Mesenchymal stem cell (in vitro differentiated cells and primary cell): ENCODE measurements around the gene TTLL9.

Experiments used
- DNase-seq: peaks from one replicate; pipeline ENCODE4 v3.0.0-alpha.2; 2013
- H2AFZ ChIP-seq: one replicate; pipeline ENCODE4 v1.6.1; 2013; ENCODE audit warnings: low read depth, mild to moderate bottlenecking, control low read depth, inconsistent platforms, low read length, moderate library complexity
- H2AK5ac ChIP-seq: 2 replicates; pipeline ENCODE4 v1.6.1; 2013; ENCODE audit warnings: low read length, moderate library complexity, mild to moderate bottlenecking, inconsistent platforms; ENCODE audit not compliant: severe bottlenecking
- H2BK120ac ChIP-seq: one replicate; pipeline ENCODE4 v1.6.1; 2013; ENCODE audit warnings: low read depth, mild to moderate bottlenecking, inconsistent platforms, low read length, moderate library complexity
- H2BK12ac ChIP-seq, 2 experiments: one replicate each; pipeline ENCODE4 v1.6.1; 2013; ENCODE audit warnings: inconsistent platforms in 2 of 2, low read length in 2 of 2, mild to moderate bottlenecking in 2 of 2, moderate library complexity in 2 of 2, control low read depth in 1 of 2
- H2BK15ac ChIP-seq: one replicate; pipeline ENCODE4 v1.6.1; 2013; ENCODE audit warnings: mild to moderate bottlenecking, low read depth, inconsistent platforms; ENCODE audit not compliant: poor library complexity, severe bottlenecking
- H2BK5ac ChIP-seq: 2 replicates; pipeline ENCODE4 v1.6.1; 2013; ENCODE audit warnings: low read depth, mild to moderate bottlenecking, low read length, control low read depth, inconsistent platforms; ENCODE audit not compliant: poor library complexity, severe bottlenecking
- H3K14ac ChIP-seq, 2 experiments: one replicate each; pipeline ENCODE4 v1.6.1; 2013; ENCODE audit warnings: inconsistent platforms in 2 of 2, low read length in 2 of 2, control low read depth in 1 of 2, mild to moderate bottlenecking in 1 of 2, moderate library complexity in 1 of 2
- H3K18ac ChIP-seq, 2 experiments: one replicate each; pipeline ENCODE4 v1.6.1; 2013; ENCODE audit warnings: inconsistent platforms in 2 of 2, low read length in 2 of 2, control low read depth in 1 of 2, low read depth in 1 of 2, mild to moderate bottlenecking in 1 of 2
- H3K23ac ChIP-seq, 2 experiments: one replicate each; pipeline ENCODE4 v1.6.1; 2013; ENCODE audit warnings: inconsistent platforms in 2 of 2, low read length in 2 of 2, mild to moderate bottlenecking in 2 of 2, moderate library complexity in 2 of 2, control low read depth in 1 of 2
- H3K27ac ChIP-seq: 2 replicates; pipeline ENCODE4 v1.5.1; 2013; ENCODE audit warnings: mild to moderate bottlenecking, moderate library complexity, low read length, control low read depth, inconsistent platforms; ENCODE audit not compliant: poor library complexity, severe bottlenecking
- H3K27me3 ChIP-seq, 2 experiments: 2 replicates each; pipeline versions ENCODE4 v1.6.1 to v1.7.0; 2013; ENCODE audit warnings: low read length in 2 of 2, mild to moderate bottlenecking in 2 of 2, moderate library complexity in 2 of 2, control low read depth in 1 of 2, inconsistent platforms in 1 of 2; ENCODE audit not compliant: control insufficient read depth in 1 of 2, insufficient read depth in 1 of 2
- H3K36me3 ChIP-seq, 2 experiments: 2 replicates each; pipeline versions ENCODE4 v1.6.1 to v1.7.0; 2013; ENCODE audit warnings: low read length in 2 of 2, control low read depth in 1 of 2, inconsistent platforms in 1 of 2, low read depth in 1 of 2, mild to moderate bottlenecking in 1 of 2; ENCODE audit not compliant: insufficient read depth in 2 of 2, control insufficient read depth in 1 of 2
- H3K4ac ChIP-seq, 2 experiments: one replicate each; pipeline ENCODE4 v1.6.1; 2013; ENCODE audit warnings: inconsistent platforms in 2 of 2, low read length in 2 of 2, mild to moderate bottlenecking in 2 of 2, moderate library complexity in 2 of 2, control low read depth in 1 of 2, low read depth in 1 of 2
- H3K4me1 ChIP-seq: 2 replicates; pipeline ENCODE4 v1.6.1; 2013; ENCODE audit warnings: low read depth, low read length, control low read depth; ENCODE audit not compliant: control insufficient read depth, insufficient read depth
- H3K4me2 ChIP-seq: 2 replicates; pipeline ENCODE4 v1.6.1; 2013; ENCODE audit warnings: low read length, mild to moderate bottlenecking, inconsistent platforms; ENCODE audit not compliant: poor library complexity, severe bottlenecking
- H3K4me3 ChIP-seq, 2 experiments: 2 replicates each; pipeline versions ENCODE4 v1.5.1 to v1.7.0; 2013; ENCODE audit warnings: low read length in 2 of 2, mild to moderate bottlenecking in 2 of 2, control low read depth in 1 of 2, low read depth in 1 of 2; ENCODE audit not compliant: insufficient read depth in 1 of 2
- H3K79me1 ChIP-seq: replicated peaks from 2 replicates; pipeline ENCODE4 v1.6.1; 2013; ENCODE audit warnings: mild to moderate bottlenecking, control low read depth, low read length, inconsistent platforms; ENCODE audit not compliant: poor library complexity, severe bottlenecking
- H3K9ac ChIP-seq: 2 replicates; pipeline ENCODE4 v1.7.0; 2013; ENCODE audit warnings: mild to moderate bottlenecking, low read length, moderate library complexity
- H3K9me3 ChIP-seq: 2 replicates; pipeline ENCODE4 v1.7.0; 2013; ENCODE audit warnings: mild to moderate bottlenecking, low read length; ENCODE audit not compliant: control insufficient read depth
- H4K8ac ChIP-seq: one replicate; pipeline ENCODE4 v1.6.1; 2013; ENCODE audit warnings: inconsistent platforms, mild to moderate bottlenecking, low read length, moderate library complexity
- H4K91ac ChIP-seq: one replicate; pipeline ENCODE4 v1.6.1; 2013; ENCODE audit warnings: mild to moderate bottlenecking, low read length, inconsistent platforms
- WGBS: methylation state at CpG from one replicate; pipeline ENCODE4 v1.1.7; 2013; ENCODE audit warnings: mixed read lengths; 5-methylcytosine and 5-hydroxymethylcytosine counted together

TTLL9 gene

GRCh38 chr20:31849306-31849930, 21.0 kb upstream of the TTLL9 start:
- Histone ChIP-seq H2AK5ac (no peak overlapping the region), H3K14ac (no peak overlapping the region), H2BK12ac (no peak overlapping the region), H3K23ac (no peak overlapping the region), H3K4me2 (no peak overlapping the region), H3K4me1 (peaks cover 18% of the 10 kb centered on the region), H3K79me1 (no peaks in the 10 kb centered on the region), H3K27me3 (peaks cover 66 to 78% of the 10 kb centered on the region in 2 experiments), H3K4ac (no peak overlapping the region), H4K91ac (no peak overlapping the region), H2BK15ac (no peak overlapping the region), H2BK120ac (no peak overlapping the region), H3K4me3 (no peak overlapping the region), H2BK5ac (no peak overlapping the region), H2AFZ (no peak overlapping the region), H3K18ac (no peak overlapping the region), H3K27ac (no peak overlapping the region), H3K9ac (no peak overlapping the region), H4K8ac (no peak overlapping the region), H3K36me3 (peaks cover 0 to 3% of the 10 kb centered on the region in 2 experiments), H3K9me3 (no peaks in the 10 kb centered on the region)
- DNase-seq = no peak
- 39% methylated on average over 37 of the region's 45 CpGs for WGBS

- H2BK15ac ChIP-seq = no peak overlapping the region
- peaks cover 83 to 86% of the 10 kb centered on the region in 2 experiments for H3K27me3 ChIP-seq
- H3K18ac ChIP-seq = no peak overlapping the region
- no peak overlapping the region for H3K4me2 ChIP-seq
- no peak overlapping the region for H3K9ac ChIP-seq
- H2AK5ac ChIP-seq = no peak overlapping the region
- WGBS = 64% methylated on average over 11 of the region's 11 CpGs
- no peak overlapping the region for H2AFZ ChIP-seq
- DNase-seq = no peak
- H2BK12ac ChIP-seq = no peak overlapping the region
- no peaks in the 10 kb centered on the region for H3K79me1 ChIP-seq
- H4K91ac ChIP-seq = no peak overlapping the region
- no peak overlapping the region for H3K4me3 ChIP-seq
- H4K8ac ChIP-seq = no peak overlapping the region
- H3K9me3 ChIP-seq = no peaks in the 10 kb centered on the region
- no peak overlapping the region for H2BK120ac ChIP-seq
- no peaks in the 10 kb centered on the region for H3K36me3 ChIP-seq
- no peak overlapping the region for H3K4ac ChIP-seq
- no peak overlapping the region for H3K14ac ChIP-seq
- H3K4me1 ChIP-seq = peaks cover under 1% of the 10 kb centered on the region
- no peak overlapping the region for H3K27ac ChIP-seq
- no peak overlapping the region for H2BK5ac ChIP-seq
- H3K23ac ChIP-seq = no peak overlapping the region
Observed at GRCh38 chr20:31851240-31851955, 19.0 kb upstream of the TTLL9 start.

- Histone ChIP-seq H2AFZ (no peak overlapping the region), H2BK120ac (no peak overlapping the region), H2BK15ac (no peak overlapping the region), H2BK5ac (no peak overlapping the region), H3K9me3 (no peaks in the 10 kb centered on the region), H3K14ac (no peak overlapping the region), H4K91ac (no peak overlapping the region), H3K18ac (no peak overlapping the region), H3K79me1 (no peaks in the 10 kb centered on the region), H2BK12ac (no peak overlapping the region), H3K4me3 (no peak overlapping the region), H3K27ac (no peak overlapping the region), H3K23ac (no peak overlapping the region), H4K8ac (no peak overlapping the region), H3K4ac (no peak overlapping the region), H3K9ac (no peak overlapping the region), H2AK5ac (no peak overlapping the region), H3K27me3 (peaks cover 83 to 88% of the 10 kb centered on the region in 2 experiments), H3K4me2 (no peak overlapping the region), H3K4me1 (no peaks in the 10 kb centered on the region), H3K36me3 (no peaks in the 10 kb centered on the region)
- DNase-seq = no peak
- WGBS = 72% methylated on average over 5 of the region's 7 CpGs
Observed at GRCh38 chr20:31853481-31853880, 17.0 kb upstream of the TTLL9 start.

GRCh38 chr20:31856516-31856915, 13.9 kb upstream of the TTLL9 start:
- H2BK5ac ChIP-seq = no peak overlapping the region
- no peak overlapping the region for H3K4me3 ChIP-seq
- no peaks in the 10 kb centered on the region for H3K36me3 ChIP-seq
- H3K27me3 ChIP-seq = peaks cover 80 to 84% of the 10 kb centered on the region in 2 experiments
- no peak overlapping the region for H3K9ac ChIP-seq
- H3K79me1 ChIP-seq = no peaks in the 10 kb centered on the region
- no peak overlapping the region for H4K91ac ChIP-seq
- no peak for DNase-seq
- H4K8ac ChIP-seq = no peak overlapping the region
- H3K18ac ChIP-seq = no peak overlapping the region
- H3K23ac ChIP-seq = no peak overlapping the region
- no peak overlapping the region for H3K4me2 ChIP-seq
- no peak overlapping the region for H2BK12ac ChIP-seq
- H3K9me3 ChIP-seq = no peaks in the 10 kb centered on the region
- no peak overlapping the region for H2BK15ac ChIP-seq
- WGBS = 69% methylated on average over 3 of the region's 3 CpGs
- H2AFZ ChIP-seq = no peak overlapping the region
- no peak overlapping the region for H2BK120ac ChIP-seq
- no peak overlapping the region for H3K4ac ChIP-seq
- H2AK5ac ChIP-seq = no peak overlapping the region
- peaks cover 11% of the 10 kb centered on the region for H3K4me1 ChIP-seq
- H3K14ac ChIP-seq = no peak overlapping the region
- H3K27ac ChIP-seq = no peak overlapping the region
